ENCODE data around the gene GNRH2. TPM values are rescaled to one million over a fixed set of nuclear protein-coding genes. Genes with fewer than 3 reads are reported as not detected.

The GNRH2 gene
- polyA plus RNA-seq, 1 of the 3 experiments (the other 2 are of a cell fraction): 0.58 TPM

DNA sequence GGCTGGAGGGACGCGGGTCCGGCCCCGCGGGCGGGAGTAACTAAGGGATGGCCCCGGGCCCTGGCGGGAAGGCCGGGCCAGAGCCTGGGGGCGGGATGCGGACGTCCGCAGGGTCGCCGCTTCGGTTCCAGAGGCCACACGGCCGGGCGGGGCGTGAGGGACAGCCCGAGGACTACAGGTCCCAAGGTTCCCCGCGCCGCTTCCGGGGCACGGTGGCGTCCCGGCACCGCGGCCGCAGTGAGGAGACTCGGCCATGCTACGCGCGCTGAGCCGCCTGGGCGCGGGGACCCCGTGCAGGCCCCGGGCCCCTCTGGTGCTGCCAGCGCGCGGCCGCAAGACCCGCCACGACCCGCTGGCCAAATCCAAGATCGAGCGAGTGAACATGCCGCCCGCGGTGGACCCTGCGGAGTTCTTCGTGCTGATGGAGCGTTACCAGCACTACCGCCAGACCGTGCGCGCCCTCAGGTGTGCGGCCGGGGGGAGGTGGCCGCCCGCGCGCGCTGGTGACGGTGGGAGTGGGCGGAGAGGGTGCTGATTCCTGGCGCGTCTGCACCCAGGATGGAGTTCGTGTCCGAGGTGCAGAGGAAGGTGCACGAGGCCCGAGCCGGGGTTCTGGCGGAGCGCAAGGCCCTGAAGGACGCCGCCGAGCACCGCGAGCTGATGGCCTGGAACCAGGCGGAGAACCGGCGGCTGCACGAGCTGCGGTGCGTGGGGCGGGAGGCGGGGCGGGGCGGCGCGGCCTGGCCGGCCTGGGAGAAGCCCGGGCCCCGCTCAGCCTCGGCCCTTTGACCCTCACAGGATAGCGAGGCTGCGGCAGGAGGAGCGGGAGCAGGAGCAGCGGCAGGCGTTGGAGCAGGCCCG, 2.6 kb downstream of the GNRH2 start, which contains the start of gene MRPS26 (continued):
- TF ChIP-seq, protein P1, sequence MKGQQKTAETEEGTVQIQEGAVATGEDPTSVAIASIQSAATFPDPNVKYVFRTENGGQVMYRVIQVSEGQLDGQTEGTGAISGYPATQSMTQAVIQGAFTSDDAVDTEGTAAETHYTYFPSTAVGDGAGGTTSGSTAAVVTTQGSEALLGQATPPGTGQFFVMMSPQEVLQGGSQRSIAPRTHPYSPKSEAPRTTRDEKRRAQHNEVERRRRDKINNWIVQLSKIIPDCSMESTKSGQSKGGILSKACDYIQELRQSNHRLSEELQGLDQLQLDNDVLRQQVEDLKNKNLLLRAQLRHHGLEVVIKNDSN (IDR thresholded peaks at IDR 0.05; ENCODE audit: borderline replicate concordance, low read depth): 0 out of 2 replicates have a peak, but pooled peaks have one; percentile 4
- TF ChIP-seq RAD21 (IDR thresholded peaks at IDR 0.05; ENCODE audit: low read length) (no peak), MEF2A (IDR thresholded peaks at IDR 0.05; ENCODE audit: borderline replicate concordance, low read depth) (no peak), TCF12 (IDR thresholded peaks at IDR 0.05) (no peak), TAF1 (IDR thresholded peaks at IDR 0.05; ENCODE audit: borderline replicate concordance, low read depth, low read length) (peak; percentile 50), SIN3A (IDR thresholded peaks at IDR 0.05; ENCODE audit: borderline replicate concordance, low read depth, low read length) (peak; percentile 71; the same call in 1 of the 2 replicates), RCOR1 (IDR thresholded peaks at IDR 0.05; ENCODE audit: low read length) (no peak), ELF1 (IDR thresholded peaks at IDR 0.05) (peak; percentile 86), RXRA (IDR thresholded peaks at IDR 0.05; ENCODE audit: borderline replicate concordance, low read depth) (no peak), RFX5 (IDR thresholded peaks at IDR 0.05; ENCODE audit: low read length) (no peak), FOSL2 (IDR thresholded peaks at IDR 0.05; ENCODE audit: borderline replicate concordance, low read depth) (no peak), EP300 (IDR thresholded peaks at IDR 0.05; ENCODE audit: borderline replicate concordance in 1 of 2, low read depth in 1 of 2, low read length in 1 of 2) (peak in 1 of 2 experiments; percentile 6; a peak in 1 of 4 replicates), GATA2 (CRISPR knock-in tag; IDR thresholded peaks at IDR 0.05) (no peak), SMC3 (IDR thresholded peaks at IDR 0.05; ENCODE audit: low read depth, low read length) (no peak), CHD2 (IDR thresholded peaks at IDR 0.05; ENCODE audit: low read length, partially characterized antibody) (no peak), GABPA (IDR thresholded peaks at IDR 0.05; ENCODE audit: low read depth) (peak; percentile 81), NRF1 (IDR thresholded peaks at IDR 0.05; ENCODE audit: low read depth, low read length) (no peak), POLR2AphosphoS5 (IDR thresholded peaks at IDR 0.05; ENCODE audit: low read depth, low read length) (peak; percentile 61; the same call in 1 of the 2 replicates), MXI1 (IDR thresholded peaks at IDR 0.05; ENCODE audit: low read depth, low read length) (peak; percentile 86)
- TF ChIP-seq, protein P2, sequence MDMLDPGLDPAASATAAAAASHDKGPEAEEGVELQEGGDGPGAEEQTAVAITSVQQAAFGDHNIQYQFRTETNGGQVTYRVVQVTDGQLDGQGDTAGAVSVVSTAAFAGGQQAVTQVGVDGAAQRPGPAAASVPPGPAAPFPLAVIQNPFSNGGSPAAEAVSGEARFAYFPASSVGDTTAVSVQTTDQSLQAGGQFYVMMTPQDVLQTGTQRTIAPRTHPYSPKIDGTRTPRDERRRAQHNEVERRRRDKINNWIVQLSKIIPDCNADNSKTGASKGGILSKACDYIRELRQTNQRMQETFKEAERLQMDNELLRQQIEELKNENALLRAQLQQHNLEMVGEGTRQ (IDR thresholded peaks at IDR 0.05; ENCODE audit: borderline replicate concordance, low read depth, low read length): no peak
- TF ChIP-seq, protein P3, sequence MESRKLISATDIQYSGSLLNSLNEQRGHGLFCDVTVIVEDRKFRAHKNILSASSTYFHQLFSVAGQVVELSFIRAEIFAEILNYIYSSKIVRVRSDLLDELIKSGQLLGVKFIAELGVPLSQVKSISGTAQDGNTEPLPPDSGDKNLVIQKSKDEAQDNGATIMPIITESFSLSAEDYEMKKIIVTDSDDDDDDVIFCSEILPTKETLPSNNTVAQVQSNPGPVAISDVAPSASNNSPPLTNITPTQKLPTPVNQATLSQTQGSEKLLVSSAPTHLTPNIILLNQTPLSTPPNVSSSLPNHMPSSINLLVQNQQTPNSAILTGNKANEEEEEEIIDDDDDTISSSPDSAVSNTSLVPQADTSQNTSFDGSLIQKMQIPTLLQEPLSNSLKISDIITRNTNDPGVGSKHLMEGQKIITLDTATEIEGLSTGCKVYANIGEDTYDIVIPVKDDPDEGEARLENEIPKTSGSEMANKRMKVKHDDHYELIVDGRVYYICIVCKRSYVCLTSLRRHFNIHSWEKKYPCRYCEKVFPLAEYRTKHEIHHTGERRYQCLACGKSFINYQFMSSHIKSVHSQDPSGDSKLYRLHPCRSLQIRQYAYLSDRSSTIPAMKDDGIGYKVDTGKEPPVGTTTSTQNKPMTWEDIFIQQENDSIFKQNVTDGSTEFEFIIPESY (IDR thresholded peaks at IDR 0.05; ENCODE audit: borderline replicate concordance, low read depth): peak; percentile 45; the same call in 1 of the 2 replicates
- TF ChIP-seq, protein P4, sequence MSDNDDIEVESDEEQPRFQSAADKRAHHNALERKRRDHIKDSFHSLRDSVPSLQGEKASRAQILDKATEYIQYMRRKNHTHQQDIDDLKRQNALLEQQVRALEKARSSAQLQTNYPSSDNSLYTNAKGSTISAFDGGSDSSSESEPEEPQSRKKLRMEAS (IDR thresholded peaks at IDR 0.05; ENCODE audit: low read depth): peak; percentile 85
